ENCODE measurements around the gene ARL3.

- TF ChIP-seq CTCF (IDR thresholded peaks at IDR 0.05; ENCODE audit: insufficient read depth, low read length, poor library complexity, severe bottlenecking) (no peak), EZH2phosphoT487 (conservative IDR thresholded peaks at IDR 0.05; ENCODE audit: low read length) (no peak)
Observed at GRCh38 chr10:102645388-102645740, 68.8 kb downstream of the ARL3 start.

All from SU-DHL-6 (cell line).